Testis (tissue), 3 donors: ENCODE measurements around the gene CD274. TPM values are rescaled to one million over a fixed set of nuclear protein-coding genes. Genes with fewer than 3 reads are reported as not detected.
"Not testable (repeated sequence)": the region's sequence is repeated elsewhere in the genome, so short reads cannot be mapped to it uniquely, and the experiment has no call there.

ENCODE experiments used
- DNase-seq: peaks from one replicate; pipeline ENCODE4 v3.0.0-alpha.2; 2019
- H3K27ac ChIP-seq, 2 donors: fragments of 200-600 bp; sonication (generic); one replicate each; pipeline ENCODE4 v1.5.1; 2019
- H3K27me3 ChIP-seq: fragments of 200-600 bp; sonication (generic); one replicate; pipeline ENCODE4 v1.5.1; 2019
- H3K36me3 ChIP-seq: fragments of 200-600 bp; sonication (generic); one replicate; pipeline ENCODE4 v1.5.1; 2017; ENCODE audit warnings: low read depth; ENCODE audit errors: missing control alignments
- H3K4me1 ChIP-seq: fragments of 200-600 bp; sonication (generic); one replicate; pipeline ENCODE4 v1.5.1; 2019
- H3K4me3 ChIP-seq, 2 donors: fragments of 200-600 bp; sonication (generic); one replicate each; pipeline ENCODE4 v1.5.1; 2017 to 2019
- H3K9me3 ChIP-seq: fragments of 200-600 bp; sonication (generic); one replicate; pipeline ENCODE4 v1.5.1; 2017
- POLR2A ChIP-seq: fragments of 450-650 bp; IDR thresholded peaks from one replicate; pipeline ENCODE4 v1.6.1; 2017; ENCODE audit warnings: antibody characterized with exemption, mild to moderate bottlenecking, moderate library complexity
- WGBS, 2 donors: methylation state at CpG; one replicate each; pipeline ENCODE4 v1.1.5; 2018; 5-methylcytosine and 5-hydroxymethylcytosine counted together
- intact Hi-C: fragments of 100-400 bp; cut with DNase I; formaldehyde crosslinking; loops from one replicate; pipeline ENCODE4 v1.15.1; 2023; ENCODE audit warnings: low total_unique reads
- polyA plus RNA-seq: library from polyadenylated mRNA; stranded (reverse); fragments of 350-450 nt; fragmentation: Illumina TruSeq; extraction: RNeasy Lipid Tissue Mini Kit (QIAGEN cat#74804); gene quantifications from one replicate; pipeline ENCODE4 v1.2.3, GENCODE V29; 2014; ENCODE audit warnings: low read depth, low replicate concordance; ENCODE audit not compliant: insufficient read depth
- total RNA-seq, 2 donors: library from RNA; depleted of rRNA; stranded (reverse); fragments of >200 nt; gene quantifications; one replicate each; pipeline ENCODE4 v1.2.3, GENCODE V29; 2016
- TF ChIP-seq, protein P1 (sequence below), 3 experiments: fragments of 450-650 bp in 2 of 3; fragments of 200-600 bp in 1 of 3; sonication (generic) in 1 of 3; IDR thresholded peaks; one replicate each; pipeline ENCODE4 v1.5.1; 2016 to 2019; ENCODE audit warnings: antibody characterized with exemption in 3 of 3, mild to moderate bottlenecking in 2 of 3, moderate library complexity in 1 of 3

CD274 gene
- total and polyA plus RNA-seq, 3 donors from 2014 or later = 1.3 to 4.6 (median 1.5) TPM

DNA sequence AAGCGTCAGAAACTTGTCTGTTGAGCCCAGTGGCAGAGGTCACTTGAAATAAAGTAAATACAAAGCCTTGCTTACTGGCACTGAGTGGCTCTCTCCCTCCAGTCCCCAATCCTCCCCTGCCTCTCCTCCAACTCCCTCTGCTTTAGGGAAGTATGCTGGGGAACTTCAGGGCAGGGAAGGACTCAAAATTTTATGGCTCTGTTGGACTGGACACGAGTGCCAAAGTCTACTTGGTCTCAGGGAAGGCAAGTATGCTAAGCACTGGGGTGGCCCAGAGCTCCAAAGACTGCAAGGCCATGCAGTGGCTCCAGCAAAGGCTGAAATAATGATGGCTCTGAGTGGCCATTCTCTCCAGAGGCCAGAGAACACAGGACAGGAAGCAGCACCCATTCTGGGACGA, 22.2 kb upstream of the CD274 start:
- H3K4me1 ChIP-seq = no peaks in the 10 kb centered on the region
- H3K27ac ChIP-seq = no peak overlapping the region
- H3K27me3 ChIP-seq = no peaks in the 10 kb centered on the region
- H3K36me3 ChIP-seq = no peaks in the 10 kb centered on the region
- no peak for TF ChIP-seq POLR2A
- TF ChIP-seq, protein P1, sequence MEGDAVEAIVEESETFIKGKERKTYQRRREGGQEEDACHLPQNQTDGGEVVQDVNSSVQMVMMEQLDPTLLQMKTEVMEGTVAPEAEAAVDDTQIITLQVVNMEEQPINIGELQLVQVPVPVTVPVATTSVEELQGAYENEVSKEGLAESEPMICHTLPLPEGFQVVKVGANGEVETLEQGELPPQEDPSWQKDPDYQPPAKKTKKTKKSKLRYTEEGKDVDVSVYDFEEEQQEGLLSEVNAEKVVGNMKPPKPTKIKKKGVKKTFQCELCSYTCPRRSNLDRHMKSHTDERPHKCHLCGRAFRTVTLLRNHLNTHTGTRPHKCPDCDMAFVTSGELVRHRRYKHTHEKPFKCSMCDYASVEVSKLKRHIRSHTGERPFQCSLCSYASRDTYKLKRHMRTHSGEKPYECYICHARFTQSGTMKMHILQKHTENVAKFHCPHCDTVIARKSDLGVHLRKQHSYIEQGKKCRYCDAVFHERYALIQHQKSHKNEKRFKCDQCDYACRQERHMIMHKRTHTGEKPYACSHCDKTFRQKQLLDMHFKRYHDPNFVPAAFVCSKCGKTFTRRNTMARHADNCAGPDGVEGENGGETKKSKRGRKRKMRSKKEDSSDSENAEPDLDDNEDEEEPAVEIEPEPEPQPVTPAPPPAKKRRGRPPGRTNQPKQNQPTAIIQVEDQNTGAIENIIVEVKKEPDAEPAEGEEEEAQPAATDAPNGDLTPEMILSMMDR (IDR thresholded peaks at IDR 0.05) = no peak
- H3K4me3 ChIP-seq = no peak overlapping the region
- no peak for DNase-seq
- no peaks in the 10 kb centered on the region for H3K9me3 ChIP-seq
- 83 to 90% methylated on average over 3 of the region's 3 CpGs for WGBS, 2 donors
- intact Hi-C loops = no loop called here

DNA sequence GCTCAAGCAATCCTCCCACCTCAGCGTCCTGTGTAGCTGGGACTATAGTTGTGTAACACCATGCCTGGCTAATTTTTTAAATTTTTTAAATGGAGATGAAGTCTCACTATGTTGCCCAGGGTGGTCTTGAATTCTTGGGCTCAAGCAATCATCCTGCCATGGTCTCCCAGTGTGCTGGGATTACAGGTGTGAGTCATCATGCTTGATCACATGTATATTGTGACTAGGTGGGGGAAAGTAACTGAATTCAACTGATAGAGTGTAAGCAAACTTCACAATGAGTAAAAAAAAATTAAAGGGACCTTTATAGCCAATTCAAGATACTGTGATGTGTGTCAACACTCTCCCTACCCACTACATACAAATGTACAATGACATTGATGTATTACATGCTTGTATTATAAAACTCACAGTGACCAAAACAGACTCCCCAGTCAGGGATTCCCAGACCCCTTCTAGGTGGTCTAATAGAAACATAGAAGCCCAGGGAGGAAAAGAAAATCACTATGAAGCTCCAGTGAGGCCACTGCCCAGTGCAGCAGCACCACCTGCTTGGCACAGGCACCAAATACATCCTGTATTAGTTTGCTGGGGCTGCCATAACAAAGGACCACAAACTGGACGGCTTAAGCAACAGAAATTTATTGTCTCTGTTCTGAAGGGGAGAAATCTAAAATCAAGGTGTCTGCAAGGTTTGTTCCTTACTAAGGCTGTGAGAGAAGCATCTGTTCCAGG, 21.4 kb upstream of the CD274 start:
- TF ChIP-seq POLR2A = no peak
- TF ChIP-seq, protein P1 (IDR thresholded peaks at IDR 0.05) = no peak
- Histone ChIP-seq H3K36me3 (no peaks in the 10 kb centered on the region), H3K27ac (no peak overlapping the region), H3K4me3 (no peak overlapping the region), H3K27me3 (no peaks in the 10 kb centered on the region), H3K9me3 (no peaks in the 10 kb centered on the region), H3K4me1 (no peaks in the 10 kb centered on the region)
- 83 to 86% methylated on average over 2 of the region's 2 CpGs for WGBS, 2 donors
- intact Hi-C loops = no loop called here
- no peak for DNase-seq

DNA sequence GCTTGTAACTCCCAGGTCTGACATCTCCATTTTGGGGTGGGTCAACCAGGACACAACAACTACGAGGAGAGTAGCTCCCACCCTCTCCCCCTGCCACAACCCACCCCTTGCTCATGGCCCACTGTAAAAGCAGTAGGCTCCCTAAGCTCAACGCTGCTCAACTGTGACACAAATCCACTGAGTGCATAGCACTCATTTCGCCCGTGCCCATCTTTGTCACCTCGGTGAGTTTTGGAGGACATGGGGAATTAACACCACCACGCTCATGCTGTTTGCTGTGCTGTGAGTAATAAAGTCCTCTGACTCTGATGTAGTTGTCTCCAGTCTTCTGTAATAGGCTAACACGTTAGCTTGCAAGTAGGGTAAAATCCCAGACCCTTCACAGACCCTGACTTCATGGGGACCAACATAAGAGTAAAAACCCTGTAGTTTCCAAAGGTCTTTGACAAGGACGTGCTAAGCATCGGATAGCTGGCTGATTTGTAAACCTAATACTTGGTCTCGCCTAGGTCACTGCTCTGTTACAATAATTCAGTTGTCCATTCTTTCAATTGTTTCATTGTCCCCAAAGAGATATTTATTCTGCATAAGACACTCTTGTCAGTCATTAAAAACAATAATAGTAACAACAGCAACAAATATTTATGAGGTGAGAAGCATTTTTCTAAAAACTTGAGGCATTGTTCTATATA, 20.3 kb upstream of the CD274 start:
- WGBS, 2 donors = 93 to 95% methylated on average over 10 of the region's 10 CpGs
- no peaks in the 10 kb centered on the region for H3K27me3 ChIP-seq
- H3K4me1 ChIP-seq = no peaks in the 10 kb centered on the region
- H3K4me3 ChIP-seq = no peak overlapping the region
- no peak for DNase-seq
- intact Hi-C loops = no loop called here
- TF ChIP-seq, protein P1 (IDR thresholded peaks at IDR 0.05) = no peak
- no peak for TF ChIP-seq POLR2A
- no peak overlapping the region for H3K27ac ChIP-seq
- H3K9me3 ChIP-seq = no peaks in the 10 kb centered on the region
- no peaks in the 10 kb centered on the region for H3K36me3 ChIP-seq

DNA sequence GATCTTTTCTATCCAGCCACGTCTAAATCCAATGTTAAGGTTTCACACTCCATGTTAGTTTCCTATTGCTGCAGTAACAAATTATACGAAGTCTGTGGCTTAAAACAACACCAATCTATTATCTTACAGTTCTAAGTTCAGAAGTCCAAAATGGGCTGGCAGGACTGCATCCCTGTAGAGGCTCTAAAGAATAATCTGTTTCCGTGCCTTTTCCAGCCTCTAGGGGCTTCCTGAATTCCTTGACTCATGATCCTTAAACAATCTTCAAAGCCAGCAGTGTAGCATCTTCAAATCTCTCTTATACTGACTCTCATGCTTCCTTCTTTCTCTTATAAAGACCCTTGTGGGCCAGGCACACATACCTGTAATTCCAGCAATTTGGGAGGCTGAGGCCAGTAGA, 19.4 kb upstream of the CD274 start:
- Histone ChIP-seq H3K27me3 (no peaks in the 10 kb centered on the region), H3K4me1 (no peaks in the 10 kb centered on the region), H3K9me3 (no peaks in the 10 kb centered on the region), H3K36me3 (no peaks in the 10 kb centered on the region), H3K27ac (no peak overlapping the region), H3K4me3 (no peak overlapping the region)
- no peak for DNase-seq
- intact Hi-C loops = no loop called here
- 55 to 61% methylated on average over 2 to 3 of the region's 3 CpGs for WGBS, 2 donors
- no peak for TF ChIP-seq POLR2A
- TF ChIP-seq, protein P1 (IDR thresholded peaks at IDR 0.05) = no peak

DNA sequence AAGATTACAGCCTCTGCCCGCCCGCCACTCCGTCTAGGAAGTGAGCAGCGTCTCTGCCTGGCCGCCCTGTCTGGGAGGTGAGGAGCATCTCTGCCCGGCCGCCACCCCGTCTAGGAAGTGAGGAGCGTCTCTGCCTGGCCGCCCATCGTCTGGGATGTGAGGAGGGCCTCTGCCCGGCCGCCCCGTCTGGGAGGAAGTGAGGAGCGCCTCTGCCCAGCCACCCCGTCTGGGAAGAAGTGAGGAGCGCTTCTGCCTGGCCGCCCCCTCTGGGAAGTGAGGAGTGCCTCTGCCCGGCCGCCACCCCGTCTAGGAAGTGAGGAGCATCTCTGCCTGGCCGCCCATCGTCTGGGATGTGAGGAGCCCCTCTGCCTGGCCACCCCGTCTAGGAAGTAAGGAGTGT, 17.5 kb upstream of the CD274 start:
- DNase-seq, H3K27me3 ChIP-seq, intact Hi-C loops, H3K36me3 ChIP-seq, H3K4me1 ChIP-seq, H3K4me3 ChIP-seq, H3K27ac ChIP-seq, H3K9me3 ChIP-seq: not testable (repeated sequence)
- WGBS, 2 donors = 76 to 77% methylated on average over 6 to 17 of the region's 24 CpGs

DNA sequence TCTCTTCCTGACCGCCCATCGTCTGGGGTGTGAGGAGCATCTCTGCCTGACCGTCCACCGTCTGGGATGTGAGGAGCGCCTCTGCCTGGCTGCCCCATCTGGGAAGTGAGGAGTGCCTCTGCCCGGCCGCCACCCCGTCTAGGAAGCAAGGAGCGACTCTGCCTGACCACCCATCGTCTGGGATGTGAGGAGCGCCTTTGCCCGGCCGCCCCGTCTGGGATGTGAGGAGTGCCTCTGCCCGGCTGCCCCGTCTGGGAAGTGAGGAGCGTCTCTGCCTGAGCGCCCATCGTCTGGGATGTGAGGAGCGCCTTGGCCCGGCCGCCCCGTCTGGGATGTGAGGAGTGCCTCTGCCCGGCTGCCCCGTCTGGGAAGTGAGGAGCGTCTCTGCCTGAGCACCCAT, 17.0 kb upstream of the CD274 start:
- intact Hi-C loops, H3K27ac ChIP-seq, H3K9me3 ChIP-seq, H3K36me3 ChIP-seq, H3K27me3 ChIP-seq, H3K4me3 ChIP-seq, H3K4me1 ChIP-seq, DNase-seq: not testable (repeated sequence)
- WGBS, 2 donors = 60 to 82% methylated on average over 1 to 26 of the region's 26 CpGs

DNA sequence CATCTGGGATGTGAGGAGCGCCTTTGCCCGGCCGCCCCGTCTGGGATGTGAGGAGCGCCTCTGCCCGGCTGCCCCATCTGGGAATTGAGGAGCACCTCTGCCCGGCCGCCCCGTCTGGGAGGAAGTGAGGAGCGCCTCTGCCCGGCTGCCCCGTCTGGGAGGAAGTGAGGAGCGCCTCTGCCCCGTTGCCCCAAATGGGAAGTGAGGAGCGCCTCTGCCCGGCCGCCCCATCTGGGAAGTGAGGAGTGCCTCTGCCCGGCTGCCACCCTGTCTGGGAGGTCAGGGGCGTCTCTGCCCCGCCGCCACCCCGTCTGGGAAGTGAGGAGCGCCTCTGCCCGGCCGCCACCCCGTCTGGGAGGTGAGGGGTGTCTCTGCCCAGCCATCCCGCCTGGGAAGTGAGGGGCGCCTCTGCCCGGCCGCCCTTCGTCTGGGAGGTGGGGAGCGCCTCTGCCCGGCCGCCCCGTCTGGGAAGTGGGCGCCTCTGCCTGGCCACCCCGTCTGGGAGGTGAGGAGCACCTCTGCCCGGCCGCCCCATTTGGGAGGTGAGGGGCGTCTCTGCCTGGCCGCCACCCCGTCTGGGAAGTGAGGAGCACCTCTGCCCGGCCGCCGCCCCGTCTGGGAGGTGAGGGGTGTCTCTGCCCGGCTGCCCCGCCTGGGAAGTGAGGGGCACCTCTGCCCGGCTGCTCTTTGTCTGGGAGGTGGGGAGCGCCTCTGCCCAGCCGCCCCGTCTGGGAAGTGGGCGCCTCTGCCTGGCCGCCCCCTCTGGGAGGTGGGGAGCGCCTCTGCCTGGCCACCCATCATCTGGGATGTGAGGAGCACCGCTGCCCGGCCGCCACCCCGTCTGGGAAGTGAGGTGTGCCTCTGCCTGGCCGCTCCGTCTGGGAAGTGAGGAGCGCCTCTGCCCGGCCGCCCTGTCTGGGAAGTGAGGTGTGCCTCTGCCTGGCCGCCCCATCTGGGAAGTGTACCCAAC, 16.2 kb upstream of the CD274 start:
- H3K4me3 ChIP-seq, intact Hi-C loops, H3K4me1 ChIP-seq, H3K27me3 ChIP-seq, H3K36me3 ChIP-seq, H3K27ac ChIP-seq, DNase-seq, H3K9me3 ChIP-seq: not testable (repeated sequence)
- WGBS, 2 donors = 89 to 94% methylated on average over 10 to 58 of the region's 65 CpGs
